ENCODE measurements around the gene ICAM2.
A peak's percentile ranks its signal among the peaks of the same experiment; 100 is the strongest.

ICAM2 gene

DNA sequence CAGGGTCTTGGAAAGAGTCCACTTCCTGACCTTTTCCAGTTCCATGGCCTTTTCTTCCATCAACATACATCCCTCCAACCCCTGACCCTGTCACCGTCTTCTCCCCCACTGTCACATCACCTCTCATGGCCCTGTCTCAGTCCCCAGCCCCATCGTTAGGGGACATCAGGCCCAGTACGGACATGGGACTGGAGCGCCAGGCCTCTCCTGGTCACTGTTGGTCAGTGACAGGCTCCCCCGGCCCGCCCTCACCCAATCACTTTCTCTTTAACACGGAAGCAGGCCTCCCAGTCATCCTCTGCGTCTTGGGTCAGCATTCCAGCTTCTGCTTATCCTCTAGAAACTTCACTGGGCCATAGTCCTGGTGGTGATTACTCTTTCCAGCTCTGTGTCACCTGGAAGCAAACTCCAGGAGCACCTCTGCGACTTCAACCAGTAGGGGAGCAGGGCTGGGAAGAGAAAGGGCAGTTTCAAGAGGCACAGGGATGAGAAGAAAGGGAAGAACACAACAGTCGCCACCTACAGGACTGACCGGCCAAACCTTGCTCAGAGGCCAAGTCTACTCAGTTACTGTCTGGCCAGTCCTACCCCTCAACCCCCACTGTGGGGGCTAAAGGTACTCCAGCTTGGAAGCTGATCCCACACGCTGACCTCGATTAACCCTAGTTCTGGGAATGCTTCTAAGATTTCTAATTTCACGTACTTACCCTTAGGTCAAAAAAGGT lies 15.9 kb upstream of the ICAM2 start:
- H3K4ac ChIP-seq (ENCODE audit: low read depth, low read length), result no peak overlapping the region
- H2BK5ac ChIP-seq (ENCODE audit: low read depth, low read length, poor library complexity), result no peak overlapping the region
- H4K8ac ChIP-seq (ENCODE audit: low read depth, low read length), result no peak overlapping the region
- H2BK12ac ChIP-seq (ENCODE audit: low read length), result no peak overlapping the region
- H4K12ac ChIP-seq (ENCODE audit: low read depth, low read length), result no peak overlapping the region
- no peaks in the 10 kb centered on the region for H3K9me3 ChIP-seq (ENCODE audit: insufficient read depth, low read depth, low read length)
- no peaks in the 10 kb centered on the region for H3K79me2 ChIP-seq (ENCODE audit: control insufficient read depth, insufficient read depth, low read length, poor library complexity)
- no peak overlapping the region for H3K27ac ChIP-seq (ENCODE audit: low read depth, low read length)
- H2AFZ ChIP-seq (ENCODE audit: insufficient read depth, low read length, poor library complexity), result no peak overlapping the region
- no peak overlapping the region for H3K14ac ChIP-seq (ENCODE audit: low read length)
- no peak overlapping the region for H2BK120ac ChIP-seq (ENCODE audit: insufficient read depth, low read length, poor library complexity)
- DNase-seq, result no peak
- H3K4me3 ChIP-seq (ENCODE audit: low read depth, low read length), result no peak overlapping the region
- H3K9ac ChIP-seq (ENCODE audit: low read length), result no peak overlapping the region
- no peak overlapping the region for H4K91ac ChIP-seq (ENCODE audit: low read depth, low read length)
- H3K36me3 ChIP-seq (ENCODE audit: control insufficient read depth in 1 of 2, insufficient read depth in 2 of 2, low read length in 2 of 2), result peaks cover 6 to 9% of the 10 kb centered on the region in 2 experiments
- H3K4me2 ChIP-seq (ENCODE audit: low read length), result no peak overlapping the region
- WGBS (ENCODE audit: extremely low coverage, insufficient coverage, insufficient read length), result no CpG with 5 or more reads among the region's 14 CpGs
- no peaks in the 10 kb centered on the region for H3K27me3 ChIP-seq (ENCODE audit: insufficient read depth, low read length)
- H2AK5ac ChIP-seq (ENCODE audit: low read length), result no peak overlapping the region
- no peaks in the 10 kb centered on the region for H3K4me1 ChIP-seq (ENCODE audit: control insufficient read depth in 1 of 2, insufficient read depth in 2 of 2, low read length in 2 of 2)
- no peak overlapping the region for H3K23ac ChIP-seq (ENCODE audit: low read length)
- no peaks in the 10 kb centered on the region for H3K79me1 ChIP-seq (ENCODE audit: low read length)
- H3K18ac ChIP-seq (ENCODE audit: low read length), result no peak overlapping the region

DNA sequence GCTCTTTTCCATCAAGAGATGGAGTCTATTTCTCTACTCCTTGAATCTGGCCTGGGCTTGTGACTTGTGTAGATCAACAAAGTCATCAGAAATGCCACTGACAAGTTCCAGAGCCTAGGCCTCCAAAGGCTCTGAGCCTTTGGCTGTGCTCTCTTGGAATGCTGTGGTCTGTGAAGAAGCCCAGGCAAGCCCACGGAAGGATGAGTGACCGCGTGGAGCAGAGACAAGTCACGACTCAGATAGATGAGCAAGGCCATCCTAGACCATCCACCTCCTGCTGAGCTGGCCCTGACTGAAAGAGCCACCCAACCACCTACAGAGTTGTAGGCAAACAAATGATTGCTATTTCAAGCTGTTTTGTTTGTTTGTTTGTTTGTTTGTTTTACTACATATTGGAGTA lies 11.6 kb upstream of the ICAM2 start:
- H3K9ac ChIP-seq (ENCODE audit: low read length), result no peak overlapping the region
- H3K4ac ChIP-seq (ENCODE audit: low read depth, low read length), result no peak overlapping the region
- no peak overlapping the region for H3K4me2 ChIP-seq (ENCODE audit: low read length)
- H2BK12ac ChIP-seq (ENCODE audit: low read length), result no peak overlapping the region
- H3K79me1 ChIP-seq (ENCODE audit: low read length), result no peaks in the 10 kb centered on the region
- H3K36me3 ChIP-seq (ENCODE audit: control insufficient read depth in 1 of 2, insufficient read depth in 2 of 2, low read length in 2 of 2), result no peaks in the 10 kb centered on the region
- no peak overlapping the region for H4K91ac ChIP-seq (ENCODE audit: low read depth, low read length)
- no peaks in the 10 kb centered on the region for H3K9me3 ChIP-seq (ENCODE audit: insufficient read depth, low read depth, low read length)
- no peak overlapping the region for H2BK120ac ChIP-seq (ENCODE audit: insufficient read depth, low read length, poor library complexity)
- no peak overlapping the region for H3K4me3 ChIP-seq (ENCODE audit: low read depth, low read length)
- H3K23ac ChIP-seq (ENCODE audit: low read length), result no peak overlapping the region
- no peak overlapping the region for H3K27ac ChIP-seq (ENCODE audit: low read depth, low read length)
- H2AK5ac ChIP-seq (ENCODE audit: low read length), result no peak overlapping the region
- H3K79me2 ChIP-seq (ENCODE audit: control insufficient read depth, insufficient read depth, low read length, poor library complexity), result no peaks in the 10 kb centered on the region
- H3K4me1 ChIP-seq (ENCODE audit: control insufficient read depth in 1 of 2, insufficient read depth in 2 of 2, low read length in 2 of 2), result no peaks in the 10 kb centered on the region
- no CpG with 5 or more reads among the region's 4 CpGs for WGBS (ENCODE audit: extremely low coverage, insufficient coverage, insufficient read length)
- H3K27me3 ChIP-seq (ENCODE audit: insufficient read depth, low read length), result no peaks in the 10 kb centered on the region
- H4K8ac ChIP-seq (ENCODE audit: low read depth, low read length), result no peak overlapping the region
- DNase-seq, result no peak
- no peak overlapping the region for H3K14ac ChIP-seq (ENCODE audit: low read length)
- H3K18ac ChIP-seq (ENCODE audit: low read length), result no peak overlapping the region
- no peak overlapping the region for H2AFZ ChIP-seq (ENCODE audit: insufficient read depth, low read length, poor library complexity)
- no peak overlapping the region for H2BK5ac ChIP-seq (ENCODE audit: low read depth, low read length, poor library complexity)
- H4K12ac ChIP-seq (ENCODE audit: low read depth, low read length), result no peak overlapping the region

DNA sequence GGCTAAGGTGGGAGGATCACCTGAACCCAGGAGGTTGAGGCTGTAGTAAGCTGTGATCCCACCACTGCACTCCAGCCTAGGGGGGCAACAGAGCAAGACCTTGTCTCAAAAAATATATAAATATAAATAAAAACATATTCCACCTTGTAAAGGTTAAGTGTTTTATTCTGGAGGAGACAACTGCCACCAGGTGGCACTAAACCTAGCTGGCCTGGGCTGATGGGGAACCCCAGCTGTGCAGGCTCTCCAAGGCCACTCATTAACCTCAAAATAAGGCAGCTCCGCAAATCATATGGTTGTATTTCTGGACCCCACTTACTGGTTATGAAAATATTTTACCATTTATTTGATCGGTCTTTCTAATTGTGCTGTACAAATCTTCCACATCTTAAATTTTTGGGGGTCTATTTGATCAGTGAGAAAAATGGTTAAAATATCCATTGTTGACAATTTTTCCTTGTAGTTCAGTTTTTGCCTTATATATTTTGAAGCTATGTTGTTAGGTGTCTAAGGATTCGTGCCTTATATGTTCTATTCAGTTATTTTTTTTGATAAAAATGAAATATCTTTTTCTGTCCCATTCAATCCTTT lies 8.5 kb upstream of the ICAM2 start:
- Histone ChIP-seq H3K79me1 (ENCODE audit: low read length) (no peaks in the 10 kb centered on the region), H3K4me2 (ENCODE audit: low read length) (no peak overlapping the region), H3K18ac (ENCODE audit: low read length) (no peak overlapping the region), H2AFZ (ENCODE audit: insufficient read depth, low read length, poor library complexity) (no peak overlapping the region), H3K79me2 (ENCODE audit: control insufficient read depth, insufficient read depth, low read length, poor library complexity) (no peaks in the 10 kb centered on the region), H2BK120ac (ENCODE audit: insufficient read depth, low read length, poor library complexity) (no peak overlapping the region), H3K36me3 (ENCODE audit: control insufficient read depth in 1 of 2, insufficient read depth in 2 of 2, low read length in 2 of 2) (no peaks in the 10 kb centered on the region), H3K4ac (ENCODE audit: low read depth, low read length) (no peak overlapping the region), H3K23ac (ENCODE audit: low read length) (no peak overlapping the region), H3K4me3 (ENCODE audit: low read depth, low read length) (no peak overlapping the region), H3K4me1 (ENCODE audit: control insufficient read depth in 1 of 2, insufficient read depth in 2 of 2, low read length in 2 of 2) (no peaks in the 10 kb centered on the region), H3K9ac (ENCODE audit: low read length) (no peak overlapping the region), H4K91ac (ENCODE audit: low read depth, low read length) (no peak overlapping the region), H4K12ac (ENCODE audit: low read depth, low read length) (no peak overlapping the region), H3K27me3 (ENCODE audit: insufficient read depth, low read length) (no peaks in the 10 kb centered on the region), H4K8ac (ENCODE audit: low read depth, low read length) (no peak overlapping the region), H3K9me3 (ENCODE audit: insufficient read depth, low read depth, low read length) (peaks cover 1% of the 10 kb centered on the region), H3K27ac (ENCODE audit: low read depth, low read length) (no peak overlapping the region), H2BK5ac (ENCODE audit: low read depth, low read length, poor library complexity) (no peak overlapping the region), H2BK12ac (ENCODE audit: low read length) (no peak overlapping the region), H3K14ac (ENCODE audit: low read length) (no peak overlapping the region), H2AK5ac (ENCODE audit: low read length) (no peak overlapping the region)
- WGBS (ENCODE audit: extremely low coverage, insufficient coverage, insufficient read length), result no CpG with 5 or more reads among the region's 3 CpGs
- peak; percentile 43 to 74 for DNase-seq

DNA sequence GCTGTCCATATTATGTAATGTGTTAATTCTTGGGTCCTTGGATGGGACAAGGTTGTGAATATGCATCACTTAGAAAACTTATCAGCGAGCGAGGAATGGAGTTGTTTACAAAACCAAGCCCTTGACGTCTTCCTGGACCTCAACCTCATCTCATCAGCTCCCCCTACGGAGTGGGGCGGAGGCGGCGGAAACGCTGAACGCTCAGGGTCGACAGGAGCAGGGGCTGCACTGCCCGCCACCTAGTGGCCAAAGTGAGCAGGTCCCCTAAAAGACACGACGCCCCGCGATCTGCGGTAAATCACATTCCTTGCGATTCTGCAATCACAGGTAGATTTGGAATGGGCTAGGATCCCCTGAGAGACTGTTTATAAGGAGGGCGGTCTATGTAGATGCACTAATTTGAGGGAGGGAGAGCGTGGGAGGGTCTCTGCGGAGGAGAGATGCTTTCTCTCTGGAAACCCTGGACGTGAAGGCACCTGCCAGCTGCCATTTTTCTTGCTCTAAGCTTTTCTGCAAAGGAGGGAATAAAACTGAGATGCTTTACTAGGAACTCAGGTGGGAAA lies 5.4 kb upstream of the ICAM2 start:
- H4K91ac ChIP-seq (ENCODE audit: low read depth, low read length), result no peak overlapping the region
- no peak overlapping the region for H2BK120ac ChIP-seq (ENCODE audit: insufficient read depth, low read length, poor library complexity)
- H4K12ac ChIP-seq (ENCODE audit: low read depth, low read length), result no peak overlapping the region
- no peak overlapping the region for H3K14ac ChIP-seq (ENCODE audit: low read length)
- no peak overlapping the region for H3K9ac ChIP-seq (ENCODE audit: low read length)
- H3K36me3 ChIP-seq (ENCODE audit: control insufficient read depth in 1 of 2, insufficient read depth in 2 of 2, low read length in 2 of 2), result no peaks in the 10 kb centered on the region
- peak; percentile 51 to 80 for DNase-seq
- no CpG with 5 or more reads among the region's 21 CpGs for WGBS (ENCODE audit: extremely low coverage, insufficient coverage, insufficient read length)
- H3K4me3 ChIP-seq (ENCODE audit: low read depth, low read length), result no peak overlapping the region
- no peak overlapping the region for H4K8ac ChIP-seq (ENCODE audit: low read depth, low read length)
- H3K79me2 ChIP-seq (ENCODE audit: control insufficient read depth, insufficient read depth, low read length, poor library complexity), result no peaks in the 10 kb centered on the region
- H2BK5ac ChIP-seq (ENCODE audit: low read depth, low read length, poor library complexity), result no peak overlapping the region
- H3K27ac ChIP-seq (ENCODE audit: low read depth, low read length), result no peak overlapping the region
- H3K79me1 ChIP-seq (ENCODE audit: low read length), result no peaks in the 10 kb centered on the region
- H2AK5ac ChIP-seq (ENCODE audit: low read length), result no peak overlapping the region
- no peaks in the 10 kb centered on the region for H3K4me1 ChIP-seq (ENCODE audit: control insufficient read depth in 1 of 2, insufficient read depth in 2 of 2, low read length in 2 of 2)
- H2AFZ ChIP-seq (ENCODE audit: insufficient read depth, low read length, poor library complexity), result no peak overlapping the region
- no peak overlapping the region for H2BK12ac ChIP-seq (ENCODE audit: low read length)
- H3K18ac ChIP-seq (ENCODE audit: low read length), result no peak overlapping the region
- H3K4ac ChIP-seq (ENCODE audit: low read depth, low read length), result no peak overlapping the region
- H3K9me3 ChIP-seq (ENCODE audit: insufficient read depth, low read depth, low read length), result peaks cover 1% of the 10 kb centered on the region
- H3K4me2 ChIP-seq (ENCODE audit: low read length), result peak overlapping the region; percentile 35
- H3K23ac ChIP-seq (ENCODE audit: low read length), result no peak overlapping the region
- no peaks in the 10 kb centered on the region for H3K27me3 ChIP-seq (ENCODE audit: insufficient read depth, low read length)

Data from trophoblast cell (in vitro differentiated cells and primary cell).